H1 (cell line): ENCODE results near the gene STOML2. TPM values are rescaled to one million over a fixed set of nuclear protein-coding genes. Genes with fewer than 3 reads are reported as not detected.

Experiments used
- ASH2L ChIP-seq: fragments of 200-600, 300-600 bp; sonication (generic); IDR thresholded peaks from one replicate; pipeline ENCODE4 v1.7.1; 2017; ENCODE audit warnings: low read length
- ATF3 ChIP-seq: IDR thresholded peaks from 2 replicates; pipeline ENCODE4 v1.6.1; 2011; ENCODE audit warnings: low read depth, mild to moderate bottlenecking, low read length; ENCODE audit not compliant: insufficient read depth
- BRCA1 ChIP-seq: IDR thresholded peaks from 2 replicates; pipeline ENCODE4 v1.6.1; 2012; ENCODE audit warnings: low read depth, low read length, improper control_type of control experiment
- CBX5 ChIP-seq: fragments of 300-800, 300-1000 bp; sonication (generic); IDR thresholded peaks from 2 replicates; pipeline ENCODE4 v1.7.1; 2016; ENCODE audit warnings: antibody characterized with exemption, low read length, low read depth
- CREB1 ChIP-seq: IDR thresholded peaks from 2 replicates; pipeline ENCODE4 v1.6.1; 2012; ENCODE audit warnings: inconsistent platforms
- E2F6 ChIP-seq: IDR thresholded peaks from 2 replicates; pipeline ENCODE4 v1.6.1; 2012; ENCODE audit warnings: inconsistent platforms
- EZH2 ChIP-seq: fragments of 200-600 bp; sonication (generic); IDR thresholded peaks from 2 replicates; pipeline ENCODE4 v1.7.1; 2012; ENCODE audit warnings: low read depth, mild to moderate bottlenecking, moderate library complexity, low read length, inconsistent platforms; ENCODE audit not compliant: severe bottlenecking
- MAFK ChIP-seq: IDR thresholded peaks from 2 replicates; pipeline ENCODE4 v1.6.1; 2012; ENCODE audit warnings: low read depth, mild to moderate bottlenecking, improper control_type of control experiment, low read length
- NANOG ChIP-seq: IDR thresholded peaks from 2 replicates; pipeline ENCODE4 v1.6.1; 2011; ENCODE audit warnings: low read length, low read depth, mild to moderate bottlenecking, inconsistent platforms; ENCODE audit not compliant: insufficient read depth, poor library complexity, severe bottlenecking
- PHF8 ChIP-seq: fragments of 200-600 bp; sonication (generic); conservative IDR thresholded peaks from 2 replicates; pipeline ENCODE4 v1.7.1; 2012; ENCODE audit warnings: low read depth, mild to moderate bottlenecking, inconsistent platforms, low read length, moderate library complexity
- POLR2A ChIP-seq, 2 experiments: IDR thresholded peaks; 1 replicate in 1 of 2; 2 replicates in 1 of 2; pipeline ENCODE4 v1.6.1; 2011; ENCODE audit warnings: low read depth in 2 of 2, low read length in 2 of 2, mild to moderate bottlenecking in 2 of 2; ENCODE audit errors: control extremely low read depth in 1 of 2
- POLR2AphosphoS5 ChIP-seq: IDR thresholded peaks from 2 replicates; pipeline ENCODE4 v1.6.1; 2011; ENCODE audit warnings: low read depth, low read length
- RAD21 ChIP-seq, 2 experiments: IDR thresholded peaks in 1 of 2; conservative IDR thresholded peaks in 1 of 2; 2 replicates each; pipeline ENCODE4 v1.6.1; 2011; ENCODE audit warnings: low read depth in 2 of 2, low read length in 2 of 2, improper control_type of control experiment in 1 of 2, inconsistent platforms in 1 of 2, mild to moderate bottlenecking in 1 of 2, moderate library complexity in 1 of 2
- RFX5 ChIP-seq: IDR thresholded peaks from 2 replicates; pipeline ENCODE4 v1.6.1; 2011; ENCODE audit warnings: low read depth, low read length, improper control_type of control experiment, borderline replicate concordance
- RNF2 ChIP-seq: fragments of 200-900, 300-1000 bp; sonication (generic); IDR thresholded peaks from 2 replicates; pipeline ENCODE4 v1.7.1; 2016; ENCODE audit warnings: borderline replicate concordance, low read depth, mild to moderate bottlenecking, antibody characterized with exemption, low read length; ENCODE audit not compliant: poor library complexity, severe bottlenecking; ENCODE audit errors: missing control alignments
- SAP30 ChIP-seq: fragments of 300-600 bp; sonication (generic); IDR thresholded peaks from 2 replicates; pipeline ENCODE4 v1.7.1; 2012; ENCODE audit warnings: low read length, moderate library complexity, mild to moderate bottlenecking, inconsistent platforms; ENCODE audit not compliant: insufficient read depth, insufficient replicate concordance
- SP2 ChIP-seq: IDR thresholded peaks from 2 replicates; pipeline ENCODE4 v1.6.1; 2012; ENCODE audit warnings: mild to moderate bottlenecking, low read length, inconsistent platforms
- SRF ChIP-seq: IDR thresholded peaks from 2 replicates; pipeline ENCODE4 v1.6.1; 2011; ENCODE audit warnings: mild to moderate bottlenecking, low read depth, low read length, moderate library complexity
- TBP ChIP-seq: IDR thresholded peaks from 2 replicates; pipeline ENCODE4 v1.6.1; 2011; ENCODE audit warnings: low read depth, low read length, improper control_type of control experiment
- TEAD4 ChIP-seq: IDR thresholded peaks from 2 replicates; pipeline ENCODE4 v1.6.1; 2012; ENCODE audit warnings: low read depth, low read length, inconsistent platforms, mixed read lengths
- USF2 ChIP-seq: IDR thresholded peaks from 2 replicates; pipeline ENCODE4 v1.6.1; 2011; ENCODE audit warnings: low read length, improper control_type of control experiment
- polyA plus RNA-seq, 7 experiments: library from polyadenylated mRNA; depleted of rRNA in 3 of 7; stranded (reverse) in 5 of 7; unstranded in 2 of 7; fragments of >200 nt in 5 of 7; fragments of 200-250 nt in 2 of 7; gene quantifications; 1 replicate in 5 of 7; 2 replicates in 1 of 7; 4 replicates in 1 of 7; pipeline versions ENCODE4 v1.2.1 to v1.2.3, GENCODE V29; 2011 to 2013; ENCODE audit warnings: missing spikeins in 2 of 7, mixed read lengths in 2 of 7
- total RNA-seq: library from RNA; stranded (reverse); fragmentation: NEBNext Ultra II Directional; extraction: Animal tissue kit (Norgen Biotek cat#: 25700); gene quantifications from 2 replicates; pipeline ENCODE4 v1.2.1, GENCODE V29; 2021

The STOML2 gene
- total and polyA plus RNA-seq, 2 of the 8 experiments (the other 6 are each of a cell fraction or from before 2014, with no cell fraction given), result 203 to 256 TPM

- TF ChIP-seq POLR2A (IDR thresholded peaks at IDR 0.05; ENCODE audit: control extremely low read depth in 1 of 2, low read depth in 2 of 2, low read length in 2 of 2) (0 out of 3 replicates have a peak, but pooled peaks of 1 of the 2 experiments have one; percentile 21), TEAD4 (no peak), SRF (no peak), CBX5 (no peak), USF2 (no peak), MAFK (no peak), PHF8 (peak; percentile 55; the same call in 1 of the 2 replicates), EZH2 (no peak), ASH2L (no peak), CREB1 (no peak; the same call in 1 of the 2 replicates), RAD21 (IDR thresholded peaks at IDR 0.05 in 1 of 2, conservative IDR thresholded peaks at IDR 0.05 in 1 of 2; ENCODE audit: low read depth in 2 of 2, low read length in 2 of 2) (no peak), NANOG (no peak), RNF2 (no peak), SP2 (no peak), TBP (0 out of 2 replicates have a peak, but pooled peaks have one; percentile 4), ATF3 (no peak), E2F6 (no peak), SAP30 (no peak), POLR2AphosphoS5 (no peak), RFX5 (no peak), BRCA1 (no peak)
Measured at GRCh38 chr9:35111001-35111933, 8.3 kb upstream of the STOML2 start (continued).
